Ecto neural progenitor cell (in vitro differentiated cells): ENCODE data around the gene GRIA1.

Source experiments
- DNase-seq: peaks from one replicate; pipeline ENCODE4 v3.0.0-alpha.2; 2018; ENCODE audit warnings: low spot score

Gene GRIA1

DNA sequence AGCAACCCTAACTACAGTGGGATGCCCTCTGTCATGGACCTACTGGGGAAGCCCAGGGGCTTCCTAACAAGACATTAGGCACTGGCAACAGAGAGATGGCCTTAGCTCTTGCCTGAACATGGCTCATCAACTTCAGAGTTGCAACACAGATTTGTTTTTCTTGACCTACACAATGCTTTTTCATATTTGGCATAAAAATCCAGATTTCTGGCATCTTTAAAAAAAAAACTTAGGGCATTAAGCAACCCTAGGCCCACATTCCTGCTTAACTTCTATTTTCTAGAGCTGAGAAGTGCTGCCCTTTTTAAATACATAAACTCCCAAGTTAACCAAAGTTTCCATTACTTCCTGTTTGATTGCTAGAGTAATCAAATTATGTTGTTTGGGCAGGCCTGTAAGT, 8.0 kb downstream of the GRIA1 start:
- DNase-seq, result no peak

DNA sequence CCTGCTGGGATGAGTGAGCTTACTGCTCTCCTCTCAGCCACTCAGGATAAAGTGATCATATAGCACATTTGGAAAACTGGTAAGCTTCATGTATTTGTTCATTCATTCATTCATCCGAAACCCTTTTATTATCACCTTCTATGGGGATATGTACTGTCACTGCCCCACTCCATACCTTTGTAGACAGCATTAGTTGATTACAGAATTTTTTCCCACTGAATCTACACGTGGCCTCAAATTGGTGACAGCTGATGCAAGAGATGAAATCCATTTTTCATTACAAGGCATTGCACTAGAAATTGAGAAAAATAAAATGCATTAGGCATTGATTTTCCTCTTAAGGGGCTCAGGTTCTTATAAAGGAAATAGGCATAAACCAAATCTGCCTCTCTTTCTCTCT, 9.7 kb downstream of the GRIA1 start:
- no peak for DNase-seq

DNA sequence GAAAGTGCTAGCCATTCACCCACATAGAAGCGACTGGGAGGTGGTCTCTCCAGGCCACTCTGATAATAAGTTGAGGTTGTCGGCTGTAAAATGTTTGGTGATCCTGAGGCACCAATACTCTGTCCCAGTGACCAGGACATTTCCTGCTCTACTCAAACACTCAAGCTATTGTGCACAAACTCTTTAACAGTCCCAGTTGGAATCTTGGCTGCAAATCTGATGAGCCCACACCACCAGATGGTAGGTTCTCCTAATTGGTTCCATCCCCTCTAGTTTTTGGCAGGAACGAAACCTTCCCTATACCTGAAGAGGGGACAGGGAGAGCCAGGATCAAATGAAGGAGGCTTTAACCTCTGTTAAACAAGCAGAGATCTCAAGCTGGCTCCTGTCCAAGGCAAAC, 14.3 kb downstream of the GRIA1 start:
- DNase-seq, result no peak

DNA sequence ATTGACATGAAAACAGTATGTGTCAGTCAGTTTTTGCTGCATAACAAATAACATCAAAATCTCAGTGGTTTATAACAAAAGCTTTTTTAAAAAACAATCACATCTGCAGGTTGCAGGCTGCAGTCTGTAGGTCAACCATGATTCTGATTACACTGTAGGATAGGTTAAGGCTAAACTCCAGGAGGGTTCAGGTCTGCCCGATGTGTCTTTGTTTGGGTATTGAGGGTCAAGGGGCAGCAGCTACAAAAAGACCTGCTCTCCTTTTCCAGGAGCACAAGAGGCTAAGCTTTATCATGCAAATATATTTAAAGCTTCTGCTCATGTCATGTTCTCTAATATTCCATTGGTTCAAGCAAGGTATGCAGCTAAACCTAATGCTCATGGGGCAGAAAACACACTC, 18.2 kb downstream of the GRIA1 start:
- no peak for DNase-seq

DNA sequence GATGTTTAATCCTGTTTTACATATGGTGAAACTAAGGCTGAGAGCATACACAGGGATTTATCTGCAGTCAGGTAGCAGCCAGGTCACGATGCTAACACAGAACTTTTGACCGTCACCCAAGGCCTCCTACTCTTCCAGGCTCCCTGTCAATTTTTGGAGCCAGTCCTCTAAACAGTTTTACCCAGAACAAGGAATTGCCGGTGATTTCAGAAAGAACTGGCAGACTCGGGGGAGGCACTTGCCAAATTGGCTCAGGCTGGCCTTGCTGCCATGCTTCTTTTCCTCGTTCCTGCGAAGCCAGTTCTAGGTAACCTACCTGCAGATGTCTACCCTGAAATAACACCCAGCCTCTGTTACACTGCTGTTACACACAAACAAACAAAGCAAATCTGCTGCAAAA, 21.2 kb downstream of the GRIA1 start:
- no peak for DNase-seq

DNA sequence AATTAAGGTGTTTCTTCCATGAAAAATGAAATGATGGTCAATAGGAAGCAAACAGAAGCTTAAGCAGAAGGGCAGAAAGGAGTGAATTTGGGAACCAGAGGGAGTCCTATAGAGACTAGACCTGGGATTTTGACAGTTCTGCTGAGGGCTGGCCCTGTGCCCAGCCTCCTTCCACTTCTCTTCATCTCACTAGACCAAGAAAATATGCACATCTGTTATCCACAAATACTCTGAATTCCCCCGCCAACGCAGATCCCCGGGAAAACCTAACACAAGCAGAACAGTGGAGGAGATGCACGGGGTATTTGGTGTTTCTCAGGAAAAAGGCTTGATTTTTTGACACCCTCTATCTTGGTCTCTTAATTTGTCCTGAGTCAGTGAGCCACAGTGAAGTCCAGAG, 22.7 kb downstream of the GRIA1 start:
- DNase-seq, result no peak

DNA sequence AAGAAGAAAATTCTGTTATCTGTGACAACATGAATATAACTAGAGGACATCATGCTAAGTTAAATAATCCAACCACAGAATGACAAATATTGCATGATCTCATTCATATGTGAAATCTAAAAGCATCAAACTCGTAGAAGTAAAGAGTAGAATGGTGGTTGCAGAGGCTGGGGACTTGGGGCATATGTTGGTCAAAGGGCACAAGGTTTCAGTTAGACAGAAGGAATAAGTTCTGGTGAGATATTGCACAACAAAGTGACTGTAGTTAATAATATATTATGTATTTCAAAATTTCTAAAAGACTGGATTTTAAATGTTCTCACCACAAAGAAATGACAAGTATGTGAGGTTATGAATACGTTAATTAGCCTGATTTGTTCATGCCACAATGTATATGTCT, 24.8 kb downstream of the GRIA1 start:
- no peak for DNase-seq

DNA sequence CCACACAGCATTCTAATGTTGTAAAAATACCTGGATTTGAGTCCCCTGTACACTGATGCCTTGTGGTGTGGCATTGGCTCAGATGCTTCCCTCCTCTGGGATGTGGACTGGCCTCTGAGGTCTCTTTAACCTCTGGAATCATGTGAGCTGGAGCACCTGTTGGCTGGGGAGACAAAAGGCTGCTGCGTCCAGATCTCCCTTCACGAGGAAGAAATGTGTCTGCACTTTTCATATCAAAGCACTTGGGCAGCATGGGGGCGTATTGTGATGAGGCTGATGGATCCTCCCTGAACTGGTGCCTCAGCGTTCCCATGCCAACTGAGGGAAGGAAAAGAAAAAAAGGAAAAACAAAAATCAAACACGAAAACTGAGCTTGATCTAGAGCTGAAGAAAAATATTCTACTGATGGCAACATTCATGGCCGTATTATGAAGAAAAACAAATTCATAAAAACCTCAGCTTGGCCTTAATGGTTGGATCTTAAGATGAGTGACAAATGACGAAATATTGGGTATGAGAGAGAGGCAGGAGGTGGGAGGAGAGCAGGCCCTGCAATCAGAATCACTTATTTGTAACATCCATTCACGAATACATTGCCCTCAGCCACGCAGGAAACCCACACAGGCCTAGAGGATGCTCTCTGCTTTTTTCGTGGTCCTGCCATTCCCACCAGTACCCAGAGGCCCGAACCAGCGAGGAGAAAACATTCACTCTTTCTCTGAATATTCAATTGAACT, 26.2 kb downstream of the GRIA1 start:
- DNase-seq, result no peak

DNA sequence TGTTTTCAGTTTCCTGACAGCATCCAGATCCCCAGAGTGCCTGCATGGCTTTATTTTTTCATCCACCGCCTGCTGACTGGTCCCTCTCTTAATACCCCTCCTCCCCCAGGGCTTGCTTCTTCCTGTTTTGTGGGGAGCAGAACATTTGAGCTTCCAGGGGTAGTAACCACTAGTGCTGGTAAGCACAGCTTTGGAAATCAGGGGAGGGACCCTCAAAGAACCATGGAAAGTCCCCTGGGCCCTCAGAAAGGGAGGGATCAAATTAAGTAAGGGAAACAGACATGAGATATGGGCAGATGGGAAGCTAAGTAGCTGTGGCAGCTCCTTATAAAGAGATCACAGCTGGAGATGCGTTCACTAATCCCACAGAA, 26.8 kb downstream of the GRIA1 start:
- peak; percentile 49 for DNase-seq

DNA sequence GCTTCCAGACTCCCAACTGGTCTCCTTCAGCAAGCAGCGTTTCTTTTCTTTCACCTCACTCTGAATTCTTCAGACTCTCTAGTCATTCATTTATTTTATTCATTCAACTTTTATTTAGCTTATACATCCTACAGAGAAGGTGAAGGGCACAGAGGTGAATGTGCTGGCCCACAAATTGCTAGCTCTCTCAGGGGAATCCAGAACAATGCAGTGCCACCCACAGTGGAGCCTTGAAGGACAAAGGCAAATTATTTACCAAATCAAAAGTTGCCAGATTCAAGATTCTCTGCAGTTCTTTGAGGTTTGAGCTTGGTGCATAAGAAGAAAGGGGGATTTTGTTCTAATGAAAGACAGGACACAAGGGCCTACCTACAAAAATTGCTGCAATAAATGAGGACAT, 29.7 kb downstream of the GRIA1 start:
- DNase-seq, result no peak

DNA sequence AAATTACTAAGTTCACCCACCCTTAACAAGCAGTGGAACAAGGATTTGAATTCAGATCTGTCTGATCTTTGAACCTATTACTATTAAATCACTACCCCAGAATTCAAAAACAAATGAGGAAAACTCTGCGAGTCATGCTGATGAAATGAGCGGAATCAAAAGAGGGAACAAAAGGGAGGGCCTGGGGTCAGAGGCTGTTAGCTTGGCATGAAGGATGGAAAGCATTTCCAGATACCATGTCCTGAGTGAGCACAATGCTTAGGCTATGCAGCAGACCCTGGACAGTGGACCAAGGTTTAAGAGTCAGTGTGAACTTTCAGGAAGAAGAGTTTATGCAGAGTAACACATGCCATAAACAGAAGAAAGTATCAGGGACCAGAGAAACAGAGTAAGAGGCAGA, 30.5 kb downstream of the GRIA1 start:
- DNase-seq, result no peak

DNA sequence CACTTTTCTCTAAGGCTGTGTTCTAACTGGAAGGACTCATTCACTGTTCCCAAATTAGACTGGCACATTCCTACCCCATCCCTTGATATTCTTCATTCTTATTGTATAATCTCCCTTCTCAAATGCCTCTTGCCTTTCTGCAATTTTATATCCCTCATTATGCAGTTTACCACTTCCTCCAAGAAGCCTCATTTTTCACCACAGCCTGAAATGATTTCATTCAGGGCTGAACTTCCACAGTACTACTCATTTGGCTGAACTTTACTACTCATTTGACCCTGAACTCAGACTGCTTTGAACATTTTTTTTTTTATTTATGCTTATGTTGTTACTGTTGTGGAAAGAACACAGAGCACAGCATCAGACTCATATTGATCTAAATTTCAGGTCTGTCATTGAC, 32.7 kb downstream of the GRIA1 start:
- no peak for DNase-seq

DNA sequence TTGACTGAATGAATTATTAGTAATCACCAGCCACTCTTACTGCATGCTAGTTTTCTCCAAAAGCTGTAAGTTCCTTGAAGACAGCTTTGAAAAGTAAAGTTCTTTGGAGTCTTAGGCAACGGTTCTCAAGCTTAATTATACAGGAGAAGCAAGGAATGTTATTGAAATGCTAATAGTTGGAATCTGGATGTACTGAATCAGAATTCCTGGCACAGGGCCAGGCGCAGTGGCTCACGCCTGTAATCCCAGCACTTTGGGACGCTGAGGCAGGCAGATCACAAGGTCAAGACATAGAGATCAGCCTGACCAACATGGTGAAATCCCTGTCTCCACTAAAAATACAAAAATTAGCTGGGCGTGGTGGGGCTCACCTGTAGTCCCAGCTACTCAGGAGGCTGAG, 33.4 kb downstream of the GRIA1 start:
- DNase-seq, result no peak

DNA sequence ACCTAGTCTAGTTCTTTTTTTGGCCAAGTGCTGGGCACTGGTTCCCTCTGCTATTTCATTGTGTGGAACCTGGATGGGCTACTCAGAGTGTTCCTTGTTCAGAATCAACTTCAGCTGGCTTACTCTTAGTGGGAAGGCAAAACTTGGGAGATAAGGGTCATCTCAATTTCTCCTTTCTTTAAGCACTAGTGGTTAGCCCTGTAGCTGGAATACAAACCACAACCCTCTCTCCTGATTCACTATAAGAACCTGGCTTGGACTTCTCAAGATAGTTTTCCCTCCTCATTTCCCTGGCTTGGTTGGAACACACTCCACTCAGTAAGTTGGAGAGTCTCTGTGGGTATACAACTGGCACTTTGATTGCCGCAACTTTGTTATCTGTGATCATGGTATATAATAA, 35.1 kb downstream of the GRIA1 start:
- no peak for DNase-seq

DNA sequence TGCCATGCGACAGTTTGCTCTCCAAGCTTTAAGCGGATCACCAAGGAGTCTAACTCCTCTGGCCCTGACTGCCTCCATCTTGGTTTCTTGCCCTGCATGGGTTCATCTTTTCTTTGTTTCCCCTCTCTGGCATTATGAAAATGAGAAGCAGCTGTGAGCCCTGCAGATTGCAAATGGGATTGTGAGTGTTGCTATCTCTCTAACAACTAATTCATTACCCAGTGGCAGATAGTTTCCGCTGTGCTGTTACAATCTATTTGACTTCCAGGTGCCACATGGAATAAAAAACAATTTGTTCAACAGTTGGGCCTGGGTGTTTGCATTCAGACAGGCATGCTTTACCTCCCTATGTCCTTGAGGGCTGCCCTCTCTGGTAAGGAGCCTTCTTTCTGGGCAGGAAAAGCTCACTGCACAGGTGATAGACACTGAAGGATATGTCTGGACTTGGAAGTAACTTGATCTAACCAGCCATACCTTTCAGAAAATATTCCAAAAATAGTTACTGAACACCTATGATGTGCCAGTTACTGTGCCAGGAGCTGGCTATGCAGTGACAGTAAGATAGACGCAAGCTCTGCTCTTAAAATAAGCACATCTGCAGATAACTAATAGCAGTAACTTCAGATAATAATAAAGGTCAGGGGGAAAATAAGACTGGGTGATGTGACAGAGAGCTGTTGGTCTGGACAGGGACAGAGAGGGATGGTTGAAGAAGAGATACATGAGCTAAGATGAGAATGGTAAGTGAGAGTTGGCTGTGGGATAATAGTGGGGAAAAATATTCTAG, 40.1 kb downstream of the GRIA1 start:
- DNase-seq, result no peak

DNA sequence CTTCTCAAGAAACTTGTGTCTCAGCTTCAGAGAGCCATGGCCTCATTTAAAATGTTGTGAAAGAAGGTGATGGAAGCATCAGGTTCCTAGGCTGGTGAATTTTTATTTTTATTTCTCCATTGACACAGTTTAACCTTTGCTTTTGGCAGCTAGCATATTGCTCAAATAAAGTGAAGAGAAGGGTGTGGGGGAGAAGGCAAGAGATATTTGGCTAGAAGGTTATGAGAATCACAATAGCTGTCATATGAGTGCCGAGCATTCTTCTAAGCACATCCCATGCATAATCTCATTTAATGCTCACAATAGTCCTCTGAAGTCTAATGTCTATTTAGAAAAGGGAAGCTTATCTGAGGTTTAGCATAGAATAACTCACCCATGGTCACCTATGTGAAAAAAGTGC, 43.1 kb downstream of the GRIA1 start:
- DNase-seq, result no peak

DNA sequence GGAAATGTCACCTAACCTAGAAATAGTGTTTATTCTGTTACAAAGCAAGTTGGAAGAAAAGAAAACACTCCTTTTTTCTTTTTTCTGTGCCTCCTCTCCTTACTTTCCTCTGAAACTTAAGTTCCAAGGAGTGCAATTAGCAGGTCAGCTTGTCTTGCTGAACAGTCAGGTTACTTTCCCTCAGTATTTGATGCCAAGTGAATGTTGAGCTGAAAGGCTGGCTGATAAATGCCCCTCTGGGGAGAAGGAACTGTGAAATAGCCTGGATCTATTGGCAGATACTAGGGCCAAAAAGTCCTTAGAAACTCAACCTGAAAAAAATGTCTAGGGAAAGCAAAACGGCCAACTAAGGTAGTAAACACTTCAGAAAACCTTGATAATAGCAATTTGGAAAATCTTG, 43.6 kb downstream of the GRIA1 start:
- DNase-seq, result no peak

DNA sequence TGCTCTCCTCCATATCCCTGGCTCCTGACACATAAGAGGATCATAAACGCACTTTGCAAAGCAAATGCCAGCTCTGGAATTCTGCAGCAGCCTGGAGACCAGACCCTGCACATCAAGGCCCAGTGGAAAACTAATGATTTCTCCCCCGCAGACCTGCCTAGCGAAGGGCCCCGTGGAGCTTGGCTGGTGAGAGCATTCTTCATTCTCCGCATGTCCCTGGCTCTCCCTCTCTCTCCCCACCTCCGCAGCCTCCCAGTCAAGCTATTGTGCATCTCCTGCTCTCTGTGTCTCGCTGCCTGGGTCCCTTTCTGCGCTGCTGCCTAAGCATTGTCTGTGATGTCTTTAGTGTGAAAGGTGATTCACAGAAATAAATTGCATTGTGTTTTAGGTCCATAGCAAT, 46.7 kb downstream of the GRIA1 start:
- no peak for DNase-seq

DNA sequence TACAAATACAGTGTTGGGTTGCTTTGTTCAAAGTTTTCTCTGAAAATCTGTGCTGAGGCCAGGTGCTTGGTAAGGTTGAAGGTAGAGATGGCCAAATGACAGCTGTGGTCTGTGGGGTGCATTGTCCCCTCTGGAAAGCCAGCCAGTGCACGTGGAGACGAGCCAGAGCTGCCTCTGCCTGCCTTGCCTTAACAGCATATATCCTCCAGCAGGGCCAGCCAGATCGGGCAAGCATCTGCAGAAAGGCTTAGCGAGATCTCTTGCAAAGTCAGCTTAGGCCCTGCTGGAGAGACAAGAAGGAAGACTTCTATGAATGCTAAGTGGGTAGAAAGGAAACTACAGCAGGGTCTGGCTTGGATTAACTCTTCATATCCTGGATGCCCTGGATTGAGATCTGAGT, 49.5 kb downstream of the GRIA1 start:
- no peak for DNase-seq

DNA sequence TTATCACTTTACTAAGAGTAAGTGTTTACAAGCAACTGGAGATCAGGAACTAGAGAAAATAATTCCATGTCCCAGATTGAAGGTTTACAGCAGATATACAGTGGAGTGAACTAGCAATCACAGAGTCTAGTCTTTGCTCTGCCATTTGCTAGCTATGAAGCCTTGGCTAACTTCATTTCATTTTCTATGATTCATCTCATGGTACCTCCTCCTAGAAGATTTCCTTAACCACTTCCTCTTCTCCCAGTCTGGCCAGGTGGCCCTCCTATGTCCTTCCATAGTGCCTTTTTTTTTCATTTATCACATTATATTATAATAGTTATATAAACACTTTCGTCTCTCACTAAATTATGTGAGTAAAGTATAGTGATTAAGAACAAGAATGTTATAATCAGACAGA, 52.1 kb downstream of the GRIA1 start:
- DNase-seq, result no peak

DNA sequence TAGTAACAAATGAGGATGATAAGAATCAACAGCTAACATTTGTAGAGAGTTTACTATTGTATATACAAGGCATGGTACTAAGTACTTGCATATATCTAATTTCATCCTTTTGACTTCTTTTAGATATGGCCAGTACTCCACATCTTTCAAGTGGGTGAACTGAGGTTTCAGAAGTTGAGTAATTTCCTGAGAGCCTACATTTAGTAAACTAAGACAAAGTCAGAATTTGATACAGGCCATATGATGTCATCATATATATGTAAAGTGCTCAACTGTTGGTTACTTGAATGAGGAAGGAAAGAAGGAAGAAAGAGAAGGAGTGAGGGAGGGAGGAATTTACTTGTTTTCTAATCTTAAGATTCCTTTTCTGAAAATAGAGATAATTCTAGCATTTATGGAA, 52.8 kb downstream of the GRIA1 start:
- no peak for DNase-seq

DNA sequence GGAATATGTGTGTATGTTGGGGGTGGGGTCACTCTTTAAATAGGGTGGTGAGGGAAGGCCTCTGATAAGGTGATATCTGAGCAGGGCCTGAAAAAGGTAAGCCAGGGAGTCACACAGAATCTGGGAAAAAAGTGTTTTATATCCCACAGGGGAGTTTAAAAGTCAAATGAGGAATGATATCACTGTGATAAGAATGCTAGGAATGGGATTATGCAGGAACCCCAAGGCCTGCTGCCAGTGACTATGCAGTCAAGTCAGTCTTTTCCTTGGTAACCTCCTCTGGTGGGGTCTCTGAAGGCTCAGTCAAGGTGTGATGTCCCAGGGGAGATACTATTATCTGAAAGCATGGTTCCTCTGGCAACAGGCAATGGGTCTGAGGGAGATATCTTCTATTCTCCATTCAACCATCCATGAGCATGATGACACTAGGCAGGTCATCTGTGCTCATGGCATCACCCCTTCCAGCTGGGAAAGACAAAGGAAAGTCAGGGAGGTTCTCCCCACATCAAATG, 53.5 kb downstream of the GRIA1 start:
- DNase-seq, result no peak

DNA sequence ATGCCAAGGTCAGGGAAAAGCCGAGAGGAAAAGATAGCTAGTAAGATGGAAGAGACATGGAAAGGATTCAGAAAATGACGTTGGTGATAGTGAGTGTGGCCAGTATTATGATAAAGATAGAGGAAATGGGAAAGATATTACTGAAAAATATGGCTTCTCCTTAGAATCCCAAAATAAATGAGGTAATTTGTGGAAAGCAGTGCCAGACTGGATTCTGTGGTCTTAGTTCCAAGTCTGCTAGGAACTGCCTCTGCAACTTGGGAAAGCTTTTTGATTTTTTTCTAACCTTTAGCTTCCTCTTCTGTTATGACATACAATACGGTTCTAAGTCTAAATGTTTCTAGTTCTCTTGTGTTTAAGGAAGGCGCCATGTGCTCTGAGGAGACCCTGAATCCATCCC, 54.2 kb downstream of the GRIA1 start:
- no peak for DNase-seq

DNA sequence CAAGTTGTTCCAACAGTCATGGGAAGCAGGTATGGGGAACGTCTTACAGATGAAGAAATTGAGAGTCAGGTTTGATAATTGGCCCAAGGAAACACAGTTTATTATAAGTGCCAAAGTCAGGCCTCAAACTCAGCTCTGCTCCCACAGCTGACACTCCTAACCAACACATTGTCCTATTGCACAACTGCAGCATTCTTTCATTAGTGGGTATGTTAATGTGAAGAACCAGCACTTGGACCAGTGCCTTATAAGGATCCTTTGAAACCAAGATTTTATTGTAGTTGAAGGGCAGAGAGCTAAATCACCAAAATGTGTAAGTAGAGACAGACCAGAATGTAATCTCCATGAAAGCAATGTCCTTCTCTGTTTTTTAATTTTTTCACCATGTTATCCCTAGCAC, 56.1 kb downstream of the GRIA1 start:
- no peak for DNase-seq
